KG1 (cell line): ENCODE data around the gene MEGF11.

Experiments
- DNase-seq: peaks from one replicate; lab custom pipeline; 2025; lab: John Stamatoyannopoulos, UW

MEGF11 gene

DNA sequence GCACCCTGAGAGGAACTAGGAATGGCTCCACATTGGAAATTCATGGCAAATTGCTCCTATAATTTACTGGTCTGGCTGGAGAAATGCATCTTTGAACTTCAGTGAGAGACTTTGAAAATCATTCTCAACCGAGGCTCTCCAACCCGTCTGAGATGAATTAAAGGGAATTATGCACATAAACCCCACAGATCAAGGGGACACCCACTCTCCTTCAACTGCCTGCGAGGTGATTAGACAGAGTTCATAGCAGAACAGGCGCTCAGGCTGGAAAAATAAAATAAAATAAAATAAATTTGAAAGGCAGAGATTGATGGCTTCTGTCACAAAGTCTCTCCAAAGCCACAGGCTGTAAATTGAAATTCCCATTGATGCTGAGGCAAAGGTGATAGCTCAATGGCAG lies 37.7 kb downstream of the MEGF11 start:
- DNase-seq: no peak

- DNase-seq: no peak
Observed at GRCh38 chr15:66214246-66214645, 39.3 kb downstream of the MEGF11 start.

- no peak for DNase-seq
Observed at GRCh38 chr15:66212563-66212921, 41.0 kb downstream of the MEGF11 start.

DNA sequence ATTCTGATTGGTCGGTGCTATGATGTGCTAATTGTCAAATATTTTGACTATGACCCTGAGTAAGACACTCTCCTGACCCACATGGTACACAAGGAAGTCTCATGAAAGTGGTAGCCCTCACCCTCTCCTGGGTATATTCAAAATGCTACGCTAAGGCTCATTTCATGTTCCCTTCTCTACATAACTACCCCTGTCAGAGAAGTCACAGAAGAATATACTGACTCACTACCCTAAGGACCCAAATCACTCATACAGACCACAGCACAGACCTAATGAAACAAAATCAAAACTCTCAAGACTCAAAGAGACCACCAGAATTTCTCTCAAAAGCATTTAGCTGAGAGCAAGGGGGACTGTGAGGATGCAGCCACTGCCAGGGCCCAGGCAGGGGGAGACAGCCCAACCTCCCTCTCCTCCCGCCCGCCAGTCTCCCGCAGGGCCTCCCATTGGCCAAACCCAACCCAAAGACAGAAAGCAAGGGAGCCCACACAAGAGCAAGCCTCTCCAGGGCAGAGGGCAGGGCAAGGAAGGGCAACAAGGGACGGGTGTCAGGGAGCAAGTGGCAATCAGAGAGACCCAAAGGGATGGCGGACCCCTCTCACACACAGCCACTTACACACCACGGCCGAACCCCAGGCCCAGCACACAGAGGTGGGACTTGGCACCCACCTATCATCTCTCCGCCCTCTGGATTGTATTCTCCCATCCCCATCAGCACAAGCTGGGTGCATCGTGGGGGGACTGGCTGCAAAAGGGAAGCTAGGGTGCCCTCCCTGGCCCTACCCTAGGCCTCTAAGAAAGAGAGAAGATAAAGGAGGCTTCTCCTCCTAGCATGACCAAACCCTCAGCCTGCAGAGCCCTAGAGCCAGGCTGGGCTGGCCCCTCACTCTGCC lies 41.6 kb downstream of the MEGF11 start:
- no peak for DNase-seq

GRCh38 chr15:66210684-66211083 lies 42.9 kb downstream of the MEGF11 start:
- DNase-seq: no peak

DNA sequence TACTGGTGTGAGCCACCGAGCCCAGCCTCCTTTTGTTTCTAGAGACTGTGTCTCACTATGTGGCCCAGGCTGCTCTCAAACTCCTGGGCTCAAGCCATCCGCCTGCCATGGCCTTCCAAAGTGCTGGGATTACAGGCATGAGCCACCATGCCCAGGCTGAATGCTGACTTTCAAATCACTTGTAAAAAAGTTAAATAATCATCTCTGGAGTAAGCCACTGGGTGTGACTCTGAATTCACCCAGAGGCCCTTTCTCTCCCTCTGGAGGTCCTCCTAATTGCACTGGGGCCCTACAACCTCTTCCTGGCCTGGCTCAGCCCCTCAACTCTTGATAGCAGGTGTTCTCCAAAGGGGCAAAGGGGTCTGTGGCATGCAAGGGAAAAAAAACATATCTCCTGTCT lies 54.8 kb downstream of the MEGF11 start:
- no peak for DNase-seq

DNA sequence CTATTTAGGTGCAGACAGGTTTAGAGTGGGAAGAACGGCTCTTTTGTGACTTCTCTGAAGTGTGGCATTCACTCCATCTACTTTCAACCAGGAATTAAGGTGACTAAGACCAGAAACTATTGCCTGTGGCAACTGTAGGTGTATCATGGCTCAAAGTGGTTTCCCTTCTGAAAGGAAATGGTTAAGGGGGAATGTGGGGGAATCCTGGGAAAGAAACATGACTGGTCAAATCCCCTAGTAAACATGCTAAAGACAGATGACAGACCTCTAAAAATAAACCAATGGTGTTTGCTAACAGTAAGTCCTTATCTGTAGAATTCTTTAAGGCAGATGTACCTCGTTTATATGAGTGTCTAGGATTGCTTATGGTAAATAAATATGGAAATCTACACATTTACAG lies 56.9 kb downstream of the MEGF11 start:
- DNase-seq: no peak

DNA sequence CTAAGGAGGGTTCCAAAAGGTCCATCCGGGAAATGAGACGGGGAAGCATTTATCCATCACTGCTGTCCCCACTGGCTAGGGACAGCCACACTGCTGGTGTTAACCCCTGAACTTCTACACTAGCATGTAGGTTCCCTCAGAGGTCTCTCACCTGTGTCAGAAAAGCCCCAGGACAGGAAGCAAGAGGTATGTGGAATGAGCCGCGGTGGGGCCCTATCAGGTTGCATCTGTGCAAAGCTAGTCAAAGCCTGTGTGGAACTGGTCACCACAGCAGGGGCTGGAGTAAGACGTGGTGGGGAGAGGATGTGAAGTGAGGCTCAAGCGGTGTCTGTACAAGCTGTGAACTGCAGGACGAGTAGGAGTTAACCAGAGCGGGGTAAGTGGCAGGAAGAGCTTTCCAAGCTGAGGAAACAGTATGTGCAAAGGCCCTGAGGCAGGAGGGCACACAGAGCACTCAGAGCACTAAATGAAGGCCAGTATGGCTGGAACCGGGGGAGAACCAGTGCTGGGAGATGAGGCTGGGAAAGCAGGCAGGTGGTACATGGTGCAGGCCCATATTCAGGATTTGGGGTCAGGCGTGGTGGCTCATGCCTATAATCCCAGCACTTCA lies 57.8 kb downstream of the MEGF11 start:
- no peak for DNase-seq

GRCh38 chr15:66193066-66193465 lies 60.5 kb downstream of the MEGF11 start:
- no peak for DNase-seq

GRCh38 chr15:66190746-66191145 lies 62.8 kb downstream of the MEGF11 start:
- DNase-seq: no peak

DNA sequence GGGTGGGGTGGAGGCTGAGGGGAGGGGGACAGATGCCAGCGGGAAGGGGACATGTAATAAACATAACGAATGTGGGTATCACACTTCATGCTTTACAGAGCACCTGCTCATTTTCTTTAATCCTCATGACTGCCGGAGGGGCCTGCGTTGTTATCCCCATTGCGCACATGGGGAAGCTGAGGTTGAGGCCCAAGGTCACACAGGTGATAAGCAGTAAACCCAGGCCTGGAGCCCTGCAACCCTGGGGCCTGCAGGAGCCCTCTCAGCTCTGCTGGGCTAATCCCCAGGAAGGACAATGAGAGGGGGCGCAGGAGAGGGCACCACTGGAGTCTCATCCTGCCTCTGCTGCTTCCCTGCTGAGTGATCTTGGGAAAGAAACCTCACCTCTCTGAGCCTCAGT lies 64.3 kb downstream of the MEGF11 start:
- no peak for DNase-seq

- DNase-seq: no peak
Observed at GRCh38 chr15:66188464-66188863, 65.1 kb downstream of the MEGF11 start.

DNA sequence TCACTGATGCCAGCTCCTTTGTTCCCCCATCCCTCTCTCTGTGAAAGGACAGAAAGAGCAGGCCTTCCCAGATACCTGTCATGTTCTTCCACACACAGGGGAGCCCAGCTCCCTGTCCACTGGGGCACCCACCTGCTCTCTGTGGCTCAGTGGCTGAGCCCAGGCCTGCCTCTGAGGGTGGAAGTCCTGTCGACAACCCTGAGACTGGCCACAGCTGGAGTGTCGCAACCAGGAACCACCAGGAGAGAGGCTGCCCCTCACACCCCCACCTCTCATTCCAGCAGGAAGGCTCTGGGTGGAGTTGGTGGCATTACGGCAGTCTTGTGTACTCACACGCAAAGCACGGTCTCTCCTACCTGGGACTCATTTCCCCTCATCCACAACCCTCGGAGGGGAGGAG lies 66.3 kb downstream of the MEGF11 start:
- no peak for DNase-seq

DNA sequence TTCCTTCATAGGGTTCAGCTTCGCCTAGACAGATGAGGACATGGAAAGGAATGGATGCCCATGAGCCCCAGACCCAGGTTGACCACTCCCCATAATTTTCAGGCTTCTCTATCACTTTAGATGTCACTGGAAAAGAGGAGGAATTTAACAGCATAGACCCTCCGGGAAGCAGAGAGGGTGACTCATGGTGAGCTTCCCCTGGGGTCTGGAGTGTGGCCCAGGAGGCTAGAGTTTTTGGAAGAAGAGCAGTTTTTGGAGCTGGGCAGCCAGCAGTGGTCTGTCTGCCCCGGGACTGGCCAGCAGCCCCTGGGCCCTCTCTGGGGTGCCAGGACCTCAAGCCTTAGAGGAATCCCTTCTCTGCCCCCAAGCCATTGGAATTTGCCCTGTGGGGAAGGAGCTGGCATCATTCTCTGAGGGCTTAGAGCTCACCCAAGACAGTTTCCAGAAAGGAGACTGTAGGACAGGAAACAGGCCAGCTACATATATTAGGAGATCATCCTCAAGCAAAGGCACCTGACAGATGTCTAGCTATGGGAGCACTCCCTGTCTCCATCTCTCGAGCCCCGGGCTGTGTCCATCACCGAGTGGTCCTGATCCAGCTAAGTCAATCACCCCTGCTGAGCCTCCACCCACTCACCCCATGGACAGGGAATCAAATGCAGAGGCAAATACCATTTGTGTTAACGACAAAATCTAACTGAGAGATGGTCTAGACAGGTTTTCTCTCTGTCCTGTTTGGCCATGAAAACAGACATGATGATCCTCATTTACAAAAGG lies 67.3 kb downstream of the MEGF11 start:
- no peak for DNase-seq

GRCh38 chr15:66184936-66185790 lies 68.4 kb downstream of the MEGF11 start:
- no peak for DNase-seq

- DNase-seq: no peak
Observed at GRCh38 chr15:66184492-66184891, 69.1 kb downstream of the MEGF11 start.

GRCh38 chr15:66180531-66181097 lies 72.9 kb downstream of the MEGF11 start:
- no peak for DNase-seq

GRCh38 chr15:66178531-66178910 lies 75.0 kb downstream of the MEGF11 start:
- DNase-seq: no peak

DNA sequence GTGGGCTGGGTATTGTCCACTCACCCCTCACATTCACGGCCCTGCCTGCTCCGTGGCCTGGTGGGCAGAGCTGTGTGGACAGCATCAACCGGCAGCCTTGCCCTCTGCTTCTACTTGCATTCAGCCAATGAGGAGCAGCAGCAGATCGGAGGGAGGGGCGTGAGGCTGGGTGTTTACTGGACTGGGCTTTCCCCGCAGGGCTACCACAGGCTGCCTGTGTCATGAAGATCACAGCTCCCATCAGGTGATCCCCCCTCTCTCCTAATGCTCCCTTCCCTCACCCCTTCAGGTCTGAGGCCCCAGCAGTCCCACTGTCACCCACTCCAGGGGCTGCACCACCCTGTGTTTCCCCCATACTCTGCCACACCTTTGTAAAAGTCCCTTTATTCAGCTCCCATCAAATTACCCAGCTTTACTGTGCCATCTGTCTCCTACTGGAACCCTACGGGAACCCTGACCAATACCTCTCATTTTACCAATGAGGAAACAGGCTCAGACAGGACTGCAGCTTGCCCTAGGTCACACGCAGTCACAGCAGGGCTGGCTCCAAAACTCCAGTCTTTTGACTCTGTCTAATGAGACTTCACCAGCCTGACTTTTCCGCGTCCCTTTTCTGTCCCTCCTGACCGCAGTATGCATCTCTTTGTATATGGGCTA lies 81.1 kb downstream of the MEGF11 start:
- DNase-seq: no peak

GRCh38 chr15:66171841-66172240 lies 81.7 kb downstream of the MEGF11 start:
- DNase-seq: no peak

GRCh38 chr15:66170716-66171115 lies 82.8 kb downstream of the MEGF11 start:
- DNase-seq: no peak
